Head of caudate nucleus (tissue), 42 donors: ENCODE results near the gene ROS1.
"Not testable (repeated sequence)": the region's sequence is repeated elsewhere in the genome, so short reads cannot be mapped to it uniquely, and the experiment has no call there.

Experiments used
- DNase-seq, 42 donors: peaks; one replicate each; pipeline versions ENCODE4 v3.0.0 to v3.0.0-alpha.2; 2020 to 2021; ENCODE audit warnings: mixed read lengths in 7 of 42
- intact Hi-C: fragments of 100-400 bp; cut with DNase I; formaldehyde crosslinking; loops from one replicate; pipeline ENCODE4 v1.15.0; 2022

ROS1 gene

DNA sequence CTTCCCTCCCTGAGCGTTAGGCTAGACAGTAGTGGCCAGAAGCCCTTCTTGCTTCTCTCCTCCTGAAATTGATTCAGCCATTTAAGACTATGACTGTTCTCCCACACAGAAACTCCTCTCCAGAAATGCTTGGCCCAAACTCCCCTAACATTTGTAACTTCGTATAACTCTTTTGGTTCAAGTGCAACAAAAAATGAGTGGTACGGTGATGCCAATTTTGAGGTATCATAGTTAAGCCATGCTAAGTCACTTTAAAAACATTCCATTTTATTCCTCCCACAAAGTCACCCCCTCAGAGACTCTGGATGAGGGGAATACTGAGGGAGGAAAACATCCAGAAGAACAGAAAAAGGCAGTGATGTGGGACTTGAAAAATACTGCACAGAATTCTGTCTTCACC, 21.1 kb upstream of the ROS1 start:
- DNase-seq = no peak
- intact Hi-C loops = loop anchor here (5.0 kb wide), 1 partner anchor 110 kb away; no protein-coding TSS in a partner anchor

DNA sequence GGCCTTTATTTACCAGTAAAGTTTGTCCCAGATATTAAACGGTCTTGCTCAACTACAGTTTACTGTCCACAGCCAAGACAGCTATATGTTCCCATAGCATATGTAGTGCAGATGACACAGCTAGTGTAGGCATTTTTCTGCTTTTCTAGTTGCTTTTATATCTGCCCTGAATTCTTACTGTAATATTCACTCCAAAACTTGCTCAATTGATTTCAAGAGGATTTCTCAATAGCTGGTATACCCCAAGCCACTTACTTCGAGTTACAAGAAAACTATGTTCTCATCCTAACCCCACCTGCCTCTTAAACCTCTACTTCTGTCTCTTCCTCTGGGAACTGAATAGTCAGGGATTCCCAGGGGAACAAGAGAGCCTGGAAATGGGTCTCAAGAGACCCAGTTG, 18.9 kb upstream of the ROS1 start:
- intact Hi-C loops = no loop called here
- DNase-seq = no peak

DNA sequence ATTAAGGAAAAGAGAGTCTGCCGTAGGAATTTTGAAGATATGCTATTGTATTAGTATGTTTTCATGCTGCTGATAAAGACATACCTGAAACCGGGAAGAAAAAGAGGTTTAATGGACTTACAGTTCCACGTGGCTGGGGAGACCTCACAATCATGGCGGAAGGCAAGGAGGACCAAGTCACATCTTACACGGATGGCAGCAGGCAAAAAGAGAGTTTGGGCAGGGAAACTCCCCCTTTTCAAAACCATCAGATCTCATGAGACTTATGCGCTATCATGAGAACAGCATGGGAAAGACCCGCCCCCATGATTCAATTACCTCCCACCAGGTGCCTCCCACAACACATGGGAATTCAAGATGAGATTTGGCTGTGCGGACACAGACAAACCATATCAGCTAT, 16.6 kb upstream of the ROS1 start:
- intact Hi-C loops, DNase-seq: not testable (repeated sequence)

DNA sequence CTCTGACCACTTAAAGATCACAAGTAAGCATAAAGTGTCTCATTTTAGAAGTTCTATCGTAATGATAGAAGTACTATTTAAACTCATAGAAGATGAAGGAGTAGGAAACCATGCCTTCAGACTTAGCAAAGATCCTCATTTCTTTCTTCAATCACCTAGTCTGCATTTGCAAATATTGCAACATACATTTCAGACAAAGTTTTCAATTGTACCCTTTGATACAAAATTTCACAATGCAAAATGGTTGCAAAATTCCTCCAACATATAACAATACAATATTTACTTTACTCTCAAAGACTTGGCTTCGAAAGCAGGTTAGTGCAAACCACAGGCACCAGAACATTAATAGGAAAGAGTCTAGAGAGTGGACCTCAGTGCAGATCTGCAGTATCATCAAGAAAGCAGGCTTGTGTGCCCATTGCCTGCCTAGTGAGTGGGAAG, 16.1 kb upstream of the ROS1 start:
- intact Hi-C loops = no loop called here

DNA sequence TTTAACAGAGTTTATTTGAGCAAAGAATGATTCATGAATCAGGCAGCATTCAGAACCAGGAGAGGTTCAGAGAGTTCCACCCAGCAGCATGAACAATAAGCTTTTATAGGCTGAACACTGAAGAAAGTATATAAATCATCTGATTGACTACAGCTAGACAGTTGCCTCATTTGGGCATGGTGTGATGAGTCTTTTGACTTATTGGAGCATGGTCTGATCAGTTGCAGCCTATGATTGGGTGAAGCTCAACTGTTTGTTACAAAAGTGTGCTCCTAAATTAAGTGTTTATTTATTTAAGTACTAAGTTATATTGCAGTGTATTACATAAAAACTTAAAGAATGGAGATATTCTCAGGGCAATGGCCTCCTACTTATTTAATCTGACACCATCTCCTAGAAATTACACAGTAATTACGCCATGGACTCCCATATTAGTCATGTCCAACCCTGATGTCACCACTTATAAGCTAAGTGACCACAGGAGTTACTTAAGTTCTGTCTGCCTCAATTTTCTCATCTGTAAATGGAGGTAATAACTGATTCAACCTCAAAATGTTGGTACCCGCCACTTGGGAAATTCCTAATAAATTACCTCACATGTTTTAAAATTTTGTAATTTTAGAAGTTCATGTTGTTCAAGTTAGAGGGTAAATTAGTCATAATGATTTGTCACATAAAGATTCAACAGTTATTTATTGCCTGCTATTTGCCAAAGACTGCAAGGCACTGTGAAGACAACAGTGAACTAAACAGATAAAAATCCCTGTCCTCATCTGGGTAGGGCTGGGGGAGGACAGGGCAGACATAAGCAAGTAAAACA, 15.2 kb upstream of the ROS1 start:
- intact Hi-C loops = no loop called here
- no peak for DNase-seq

More for the DNA sequence above, 16.1 kb upstream of the ROS1 start:
- DNase-seq = no peak

DNA sequence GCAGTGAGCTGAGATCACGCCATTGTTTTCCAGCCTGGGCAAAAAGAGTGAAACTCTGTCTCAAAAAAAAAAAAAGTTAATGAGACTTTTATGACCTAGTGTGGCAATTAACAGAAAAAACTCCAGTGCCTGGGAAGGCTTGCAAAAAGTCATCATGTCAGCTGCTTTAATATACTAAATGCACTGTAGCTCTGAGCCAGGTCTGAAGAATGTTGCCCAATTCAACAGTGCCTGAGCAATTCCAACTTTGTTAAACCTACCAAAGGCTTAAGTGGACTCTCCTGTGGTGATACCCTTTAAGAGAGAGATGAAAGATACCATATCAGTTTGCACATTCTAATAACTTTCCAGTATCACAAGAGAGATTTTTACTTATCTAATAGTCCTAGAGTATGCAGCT, 6.5 kb upstream of the ROS1 start:
- intact Hi-C loops = no loop called here

DNA sequence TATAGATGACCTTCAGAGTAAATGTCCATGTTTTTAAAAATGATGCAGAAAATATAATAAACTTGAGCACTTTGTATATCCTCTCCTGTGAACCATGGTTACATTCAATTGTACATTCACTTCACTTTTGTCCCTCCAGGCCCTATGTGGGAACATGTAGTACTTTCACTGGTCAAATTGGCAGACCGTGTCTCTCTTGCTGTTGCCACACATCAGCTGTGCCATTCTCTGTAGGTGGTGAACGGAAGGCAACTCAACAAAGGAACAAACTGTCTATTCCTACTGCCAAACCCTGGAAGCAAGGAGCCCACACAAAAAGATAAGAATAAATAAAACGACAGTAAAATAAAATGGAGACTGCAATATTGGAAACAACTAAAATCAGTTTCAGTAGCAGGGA, 2.0 kb downstream of the ROS1 start:
- intact Hi-C loops = no loop called here
- DNase-seq = no peak

More for the DNA sequence above, 6.5 kb upstream of the ROS1 start:
- no peak for DNase-seq

DNA sequence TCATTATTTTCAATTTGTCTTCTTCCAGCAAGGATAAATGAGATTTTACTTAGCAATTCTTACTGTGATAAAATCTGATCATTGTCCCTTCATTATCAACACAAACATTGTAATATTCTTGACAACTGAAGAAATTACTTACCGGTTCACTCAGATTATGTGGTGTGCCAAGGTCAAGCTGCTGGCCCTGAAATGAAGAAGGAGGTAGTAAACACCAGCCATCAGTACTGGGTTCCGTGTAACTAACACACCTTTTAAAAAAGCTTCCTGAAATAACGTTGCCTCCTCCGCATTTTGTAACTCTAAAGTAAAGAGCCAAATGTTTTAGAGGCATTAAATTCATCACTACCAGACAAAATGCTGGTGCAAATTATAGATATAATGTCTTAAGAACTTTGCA, 7.4 kb downstream of the ROS1 start:
- no peak for DNase-seq

DNA sequence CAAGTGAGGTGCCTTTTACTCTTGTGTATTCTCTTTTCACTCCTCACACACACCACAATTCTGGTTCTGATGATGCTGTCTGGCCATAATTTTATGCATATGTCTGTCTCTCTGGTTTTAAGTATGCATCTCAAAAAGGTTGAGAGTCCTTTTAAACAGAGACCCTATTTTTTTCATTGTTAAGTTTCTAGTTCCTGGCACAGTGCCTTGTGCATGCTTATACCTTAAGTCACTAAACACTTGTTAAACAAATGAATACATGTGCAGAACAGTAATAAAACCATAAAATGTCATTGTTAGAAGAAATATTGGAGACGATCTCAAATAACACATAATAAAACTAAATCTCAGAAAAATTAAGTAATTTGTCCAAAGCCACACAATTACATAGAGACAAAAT, 7.9 kb downstream of the ROS1 start:
- intact Hi-C loops = no loop called here
- DNase-seq = no peak

More for the DNA sequence above, 7.4 kb downstream of the ROS1 start:
- intact Hi-C loops = no loop called here

DNA sequence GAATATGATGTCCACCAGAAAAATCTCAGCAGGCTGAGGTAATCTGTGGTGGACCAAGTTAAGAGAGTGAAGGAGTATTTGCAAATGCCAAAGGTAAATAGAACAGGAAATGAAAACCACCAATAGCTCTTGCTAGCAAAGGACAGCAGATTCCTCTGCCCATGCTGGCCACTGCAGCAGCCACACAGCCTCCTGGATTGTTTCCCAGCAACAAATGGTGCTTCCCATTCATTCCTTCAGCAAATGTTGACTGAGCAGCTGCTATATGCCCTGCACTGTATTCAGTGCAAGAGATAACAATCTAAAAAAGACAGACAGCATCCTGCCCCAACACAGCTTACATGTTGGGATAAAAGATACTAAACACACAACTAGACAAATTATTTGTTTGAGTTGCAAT, 11.0 kb downstream of the ROS1 start:
- intact Hi-C loops = no loop called here
- no peak for DNase-seq

DNA sequence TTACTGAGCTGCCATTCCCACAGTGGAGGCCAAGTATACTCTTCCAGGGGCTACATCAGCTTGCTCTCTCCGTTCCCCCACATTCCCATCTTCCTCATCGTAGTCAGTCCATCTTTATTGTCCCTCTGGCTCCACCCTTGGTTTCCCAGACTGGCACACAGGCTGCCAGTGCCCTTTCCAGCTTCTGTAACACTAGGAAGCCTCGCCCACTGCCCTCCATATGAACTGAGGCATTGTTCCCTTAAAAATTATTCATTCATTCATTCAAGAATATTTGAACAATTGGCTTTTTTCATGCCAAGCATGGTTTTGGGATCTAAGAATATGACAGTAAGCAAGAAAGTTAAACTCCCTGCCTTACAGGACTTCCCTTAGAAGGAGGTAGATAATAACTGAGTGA, 14.3 kb downstream of the ROS1 start:
- intact Hi-C loops = no loop called here
- peak in 1 of 42 donors; percentile 6 for DNase-seq

DNA sequence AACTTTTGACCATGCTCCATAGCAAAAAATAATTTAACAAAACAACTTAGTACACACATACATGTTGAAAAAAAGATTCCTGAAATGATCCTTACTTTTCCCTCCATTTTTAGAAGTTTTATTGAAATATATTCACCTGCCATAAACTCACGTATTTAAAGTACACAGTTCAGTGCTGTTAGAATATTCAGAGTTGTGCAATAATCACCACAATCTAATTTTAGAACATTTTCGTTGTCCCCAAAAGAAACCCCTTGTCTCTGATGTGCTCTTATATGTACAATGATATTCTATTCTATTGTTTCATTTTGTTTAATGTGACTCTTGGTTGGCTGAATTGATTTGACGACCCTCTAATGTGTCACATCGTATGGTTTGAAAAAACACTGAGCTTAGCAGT, 15.9 kb downstream of the ROS1 start:
- intact Hi-C loops = no loop called here
- no peak for DNase-seq

DNA sequence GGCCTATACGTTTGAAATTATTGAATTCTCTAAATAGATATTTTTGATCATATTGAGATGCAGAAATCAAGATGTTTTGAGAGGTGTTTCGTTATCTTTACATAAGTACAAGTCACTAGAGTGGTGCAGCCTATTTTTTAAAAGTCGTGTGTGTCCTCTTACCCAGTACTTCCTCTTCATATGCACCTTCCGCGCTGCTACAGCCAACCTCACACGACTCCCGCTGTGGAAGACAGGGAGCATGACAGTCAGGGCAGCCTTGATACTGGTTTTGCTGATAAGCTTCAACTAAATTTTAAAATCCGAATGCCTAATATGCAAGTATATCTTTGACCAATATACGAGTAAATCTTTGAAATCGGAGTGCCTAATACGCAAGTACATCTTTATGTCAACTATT, 16.3 kb downstream of the ROS1 start:
- intact Hi-C loops = no loop called here
- DNase-seq = no peak

DNA sequence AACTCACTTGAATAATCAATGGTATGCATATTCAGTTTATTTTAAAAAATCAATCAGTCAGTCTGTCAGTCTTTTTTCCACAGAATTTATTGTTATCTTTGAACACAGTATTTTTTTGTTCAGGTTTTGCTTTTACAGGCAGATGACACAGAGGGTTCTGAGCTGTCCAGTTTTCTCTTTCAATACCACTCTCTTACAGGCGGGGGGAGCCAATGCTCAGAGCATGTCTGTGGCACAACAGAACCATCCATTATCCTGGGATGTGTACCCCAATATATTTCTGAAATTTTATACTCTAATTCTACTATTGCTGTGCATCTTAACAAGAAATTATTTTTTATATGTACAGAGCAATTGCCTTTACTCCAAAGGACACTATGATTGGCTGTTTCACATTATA, 21.2 kb downstream of the ROS1 start:
- peak in 1 of 42 donors; percentile 3 for DNase-seq

DNA sequence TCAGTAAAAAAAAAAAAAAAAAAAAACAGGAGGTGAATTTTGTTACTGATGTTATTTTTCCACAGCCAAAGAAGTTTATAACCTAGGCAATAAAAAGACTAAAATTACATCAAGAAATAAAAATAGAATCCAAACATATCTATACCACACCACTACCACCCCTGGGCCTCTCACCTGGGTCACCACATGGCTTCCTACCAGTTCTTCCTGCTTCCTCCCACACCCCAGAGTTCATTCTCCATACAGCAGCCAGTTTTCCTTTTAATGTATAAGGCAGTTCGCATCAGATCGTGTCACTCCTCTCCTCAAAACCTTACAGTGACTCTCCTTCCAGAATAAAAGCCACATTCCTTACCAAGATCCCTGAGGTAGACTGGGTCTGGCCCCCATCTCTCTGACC, 23.9 kb downstream of the ROS1 start:
- DNase-seq = no peak
- intact Hi-C loops = no loop called here

More for the DNA sequence above, 21.2 kb downstream of the ROS1 start:
- intact Hi-C loops = no loop called here

DNA sequence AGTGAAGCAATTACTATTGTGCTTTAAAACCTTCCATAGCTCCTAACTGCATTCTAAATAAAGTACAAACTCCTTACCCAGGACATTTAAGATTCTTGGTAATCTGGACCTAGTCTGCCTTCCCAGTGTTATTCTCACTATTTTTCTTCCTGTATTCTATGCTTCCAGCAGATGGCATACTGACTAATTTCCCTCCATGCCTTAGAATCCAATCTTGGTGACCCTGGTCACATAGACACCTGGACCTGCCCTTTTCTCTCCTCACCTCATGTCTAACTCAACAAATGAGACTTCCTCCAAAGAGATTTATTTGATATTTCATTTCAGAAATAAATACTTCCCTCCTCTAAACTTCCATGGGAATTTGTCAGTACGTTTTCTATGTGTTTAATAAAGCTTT, 25.8 kb downstream of the ROS1 start:
- intact Hi-C loops = no loop called here
- no peak for DNase-seq

DNA sequence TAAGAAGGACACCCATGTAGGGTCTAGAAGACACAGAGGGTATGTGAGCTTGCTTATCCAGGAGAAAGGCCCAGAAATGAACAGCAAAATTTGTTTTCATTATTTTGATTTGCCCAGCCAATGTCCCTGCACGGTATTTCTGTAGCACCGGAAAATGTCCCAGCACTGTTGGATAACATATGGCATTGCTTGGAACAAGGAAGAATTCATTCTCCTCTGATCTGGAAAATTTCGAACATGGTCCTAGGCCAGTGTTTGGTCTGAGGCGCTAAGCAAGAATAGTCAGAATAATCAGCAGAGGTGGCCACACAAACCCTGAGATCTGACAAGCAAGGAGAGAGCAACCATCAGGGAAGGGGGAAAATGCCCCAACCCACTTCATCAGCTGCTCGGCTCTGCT, 26.6 kb downstream of the ROS1 start:
- DNase-seq = no peak

DNA sequence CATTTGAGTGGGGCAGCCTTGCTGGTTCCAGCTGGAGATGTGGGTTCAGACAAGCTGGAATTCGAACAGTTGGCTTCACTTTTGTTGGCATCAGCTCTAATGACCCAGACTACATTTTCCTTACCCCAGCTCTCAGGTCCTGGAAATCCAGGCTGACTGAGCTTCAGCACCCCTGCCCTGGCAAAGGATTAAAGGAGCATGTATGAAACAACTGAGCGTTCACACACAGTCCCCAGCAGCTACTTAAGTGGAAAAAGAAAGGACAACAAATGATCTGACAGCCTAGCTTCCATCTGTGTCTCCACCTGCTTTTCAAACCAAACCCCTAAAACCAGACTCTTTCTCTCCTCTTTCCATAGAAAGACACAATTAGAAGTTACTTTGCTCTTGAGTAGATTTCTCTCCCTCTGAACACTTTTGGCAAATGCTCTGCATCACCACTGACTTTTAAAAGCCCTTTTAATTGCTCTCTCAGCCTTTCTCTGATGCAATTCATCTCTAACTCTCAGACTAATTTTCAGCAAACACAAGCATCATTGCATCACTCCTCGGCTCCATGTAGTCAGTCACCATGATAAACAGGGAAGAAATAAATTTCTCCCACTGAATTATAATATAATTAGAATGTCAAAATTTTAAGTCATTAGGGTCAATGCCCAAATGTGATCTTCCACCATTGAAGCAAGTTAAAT, 28.1 kb downstream of the ROS1 start:
- DNase-seq = no peak
- intact Hi-C loops = no loop called here

More for the DNA sequence above, 26.6 kb downstream of the ROS1 start:
- intact Hi-C loops = no loop called here

DNA sequence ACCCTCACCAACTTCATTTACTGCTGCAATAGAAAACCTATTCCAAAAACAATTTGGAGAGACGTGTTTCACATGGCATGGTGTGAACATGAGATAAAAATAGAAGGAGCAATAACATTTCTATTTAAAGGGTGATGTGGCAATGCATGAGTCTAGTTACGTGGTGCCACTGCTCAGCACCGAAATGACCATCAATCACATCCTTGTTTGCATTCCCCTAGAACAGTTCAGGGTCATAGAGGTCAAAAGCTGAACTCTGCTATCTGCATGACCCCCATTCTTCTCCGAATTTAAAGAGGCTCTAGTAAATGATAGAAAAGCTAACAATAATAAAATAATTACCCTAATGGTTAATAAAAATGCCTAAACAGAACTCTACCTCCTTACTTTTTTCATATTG, 29.5 kb downstream of the ROS1 start:
- intact Hi-C loops = no loop called here
- no peak for DNase-seq

DNA sequence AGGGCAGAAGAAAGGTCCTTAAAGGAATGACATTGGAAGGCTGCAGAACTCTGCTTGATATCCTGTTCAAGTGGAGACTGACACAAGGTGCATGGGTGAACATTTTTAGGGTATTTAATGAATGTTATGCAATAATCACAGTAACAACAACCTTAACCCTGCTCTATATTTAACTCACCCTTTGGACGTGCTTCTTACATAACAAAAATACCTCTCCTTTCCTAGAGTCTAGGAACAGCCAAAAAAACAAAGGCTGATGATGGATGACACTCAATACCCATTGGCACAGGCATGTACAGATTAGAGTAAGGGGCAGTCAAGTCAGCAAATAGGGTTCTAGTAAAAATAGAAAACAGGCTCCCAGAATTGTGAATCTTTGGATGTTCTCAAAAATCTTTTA, 30.6 kb downstream of the ROS1 start:
- intact Hi-C loops = no loop called here
- no peak for DNase-seq

DNA sequence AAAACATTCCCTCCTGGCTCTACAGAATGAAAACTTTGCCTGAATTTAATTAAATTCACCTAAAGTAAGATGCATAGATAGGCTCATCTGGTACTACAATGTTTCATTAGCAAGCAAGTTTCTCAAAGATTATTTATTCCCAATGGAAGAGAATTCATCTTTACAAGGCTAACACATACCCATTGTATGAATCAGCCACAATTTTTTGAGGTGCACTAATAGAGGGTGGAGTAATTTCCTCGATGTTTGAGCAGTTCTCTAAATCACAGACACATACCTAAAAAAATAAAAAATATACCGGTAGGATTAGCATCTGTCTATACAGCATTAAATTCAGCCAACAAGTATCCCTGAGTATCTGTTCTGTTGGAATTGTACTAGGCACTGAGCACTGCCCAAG, 32.7 kb downstream of the ROS1 start:
- DNase-seq = no peak
- intact Hi-C loops = no loop called here
